Stimulated activated CD8-positive, alpha-beta memory T cell treated with anti-CD3 and anti-CD28 coated beads, Interleukin-12 subunit alpha, Interleukin-12 subunit beta, amount 100 ng/mL, for 24 hours (primary cell): ENCODE data around the gene PLCH1.
"Not testable (repeated sequence)": the region's sequence is repeated elsewhere in the genome, so short reads cannot be mapped to it uniquely, and the experiment has no call there.

ENCODE experiments used
- DNase-seq: peaks from one replicate; pipeline ENCODE4 v3.0.0-alpha.2; 2020; ENCODE audit errors: extremely low read depth

The PLCH1 gene

GRCh38 chr3:155418407-155418806, 326.5 kb downstream of the PLCH1 start:
- no peak for DNase-seq

- DNase-seq, result no peak
Observed at GRCh38 chr3:155417119-155417517, 327.8 kb downstream of the PLCH1 start.

- no peak for DNase-seq
Observed at GRCh38 chr3:155416500-155417118, 328.3 kb downstream of the PLCH1 start.

- DNase-seq, result no peak
Observed at GRCh38 chr3:155412904-155413303, 332.0 kb downstream of the PLCH1 start.

GRCh38 chr3:155411500-155412223, 333.2 kb downstream of the PLCH1 start:
- no peak for DNase-seq

- no peak for DNase-seq
Observed at GRCh38 chr3:155409336-155409735, 335.5 kb downstream of the PLCH1 start.

GRCh38 chr3:155407971-155408370, 336.9 kb downstream of the PLCH1 start:
- no peak for DNase-seq

GRCh38 chr3:155407331-155407730, 337.5 kb downstream of the PLCH1 start:
- DNase-seq, result no peak

- no peak for DNase-seq
Observed at GRCh38 chr3:155404486-155404885, 340.4 kb downstream of the PLCH1 start.

- DNase-seq, result no peak
Observed at GRCh38 chr3:155402656-155403055, 342.2 kb downstream of the PLCH1 start.

- no peak for DNase-seq
Observed at GRCh38 chr3:155398046-155398445, 346.8 kb downstream of the PLCH1 start.

GRCh38 chr3:155394896-155395295, 350.0 kb downstream of the PLCH1 start:
- not testable (repeated sequence) for DNase-seq

- no peak for DNase-seq
Observed at GRCh38 chr3:155394240-155394639, 350.6 kb downstream of the PLCH1 start.

GRCh38 chr3:155393316-155393715, 351.6 kb downstream of the PLCH1 start:
- no peak for DNase-seq

- DNase-seq, result no peak
Observed at GRCh38 chr3:155392138-155392537, 352.7 kb downstream of the PLCH1 start.

- DNase-seq, result no peak
Observed at GRCh38 chr3:155391551-155391958, 353.3 kb downstream of the PLCH1 start.

- no peak for DNase-seq
Observed at GRCh38 chr3:155391104-155391503, 353.8 kb downstream of the PLCH1 start.

GRCh38 chr3:155390351-155390750, 354.5 kb downstream of the PLCH1 start:
- no peak for DNase-seq

GRCh38 chr3:155388417-155388816, 356.5 kb downstream of the PLCH1 start:
- no peak for DNase-seq

- DNase-seq, result no peak
Observed at GRCh38 chr3:155387571-155387970, 357.3 kb downstream of the PLCH1 start.

GRCh38 chr3:155386919-155387318, 358.0 kb downstream of the PLCH1 start:
- DNase-seq, result no peak

GRCh38 chr3:155385896-155386625, 358.8 kb downstream of the PLCH1 start:
- DNase-seq, result no peak
